ENCODE measurements around the gene SEPHS2. TPM values are rescaled to one million over a fixed set of nuclear protein-coding genes. Genes with fewer than 3 reads are reported as not detected.
"Not testable (repeated sequence)": the region's sequence is repeated elsewhere in the genome, so short reads cannot be mapped to it uniquely, and the experiment has no call there.

SEPHS2 gene
- total and polyA plus RNA-seq, 2 donors from 2014 or later, result 82.3 to 137 TPM

- Histone ChIP-seq H3K36me3 (ENCODE audit: control insufficient read depth in 2 of 3, insufficient read depth in 3 of 3, low read length in 3 of 3) (peaks cover 0 to 3% (median 0%) of the 10 kb centered on the region in 3 donors), H3K4me3 (ENCODE audit: low read length in 3 of 3) (no peak overlapping the region), H3K9me3 (ENCODE audit: control insufficient read depth in 2 of 3, insufficient read depth in 1 of 3, low read length in 3 of 3) (no peaks in the 10 kb centered on the region), H3K27me3 (ENCODE audit: control insufficient read depth, insufficient read depth, low read length) (no peaks in the 10 kb centered on the region), H3K9ac (ENCODE audit: low read length in 3 of 3) (no peak overlapping the region), H3K4me1 (ENCODE audit: control insufficient read depth in 2 of 3, insufficient read depth in 2 of 3, low read depth in 1 of 3, low read length in 3 of 3) (peaks cover 0 to 9% (median 6%) of the 10 kb centered on the region in 3 donors), H3K27ac (ENCODE audit: low read depth in 2 of 2, low read length in 2 of 2) (no peak overlapping the region)
- no peak for DNase-seq
- TF ChIP-seq CTCF (IDR thresholded peaks at IDR 0.05; ENCODE audit: borderline replicate concordance, extremely low read depth, insufficient read depth), result no peak
- no peak for FAIRE-seq
- intact Hi-C loops (cut with DNase I), result no loop called here
These were observed 48.6 kb downstream of the SEPHS2 start for GRCh38 chr16:30397056-30397455.

- H3K4me1 ChIP-seq (ENCODE audit: control insufficient read depth in 2 of 3, insufficient read depth in 2 of 3, low read depth in 1 of 3, low read length in 3 of 3); intact Hi-C loops (cut with DNase I); H3K36me3 ChIP-seq (ENCODE audit: control insufficient read depth in 2 of 3, insufficient read depth in 3 of 3, low read length in 3 of 3); FAIRE-seq; H3K9ac ChIP-seq (ENCODE audit: low read length in 3 of 3); H3K27ac ChIP-seq (ENCODE audit: low read depth in 2 of 2, low read length in 2 of 2); H3K27me3 ChIP-seq (ENCODE audit: control insufficient read depth, insufficient read depth, low read length); H3K9me3 ChIP-seq (ENCODE audit: control insufficient read depth in 2 of 3, insufficient read depth in 1 of 3, low read length in 3 of 3); DNase-seq: not testable (repeated sequence)
- H3K4me3 ChIP-seq (ENCODE audit: low read length in 3 of 3), result peak overlapping the region in 1 of 3 donors; percentile 76
These were observed 49.0 kb downstream of the SEPHS2 start for GRCh38 chr16:30396627-30397026.

- peak overlapping the region; percentile 40 to 71 (median 65) for H3K9ac ChIP-seq (ENCODE audit: low read length in 3 of 3)
- H3K27me3 ChIP-seq (ENCODE audit: control insufficient read depth, insufficient read depth, low read length), result no peaks in the 10 kb centered on the region
- no peaks in the 10 kb centered on the region for H3K9me3 ChIP-seq (ENCODE audit: control insufficient read depth in 2 of 3, insufficient read depth in 1 of 3, low read length in 3 of 3)
- intact Hi-C loops (cut with DNase I), result no loop called here
- H3K4me3 ChIP-seq (ENCODE audit: low read length in 3 of 3), result peak overlapping the region; percentile 64 to 76 (median 68)
- TF ChIP-seq CTCF (IDR thresholded peaks at IDR 0.05; ENCODE audit: borderline replicate concordance, extremely low read depth, insufficient read depth), result no peak
- FAIRE-seq (no peak), DNase-seq (peak in 1 of 5 donors; percentile 20)
- H3K27ac ChIP-seq (ENCODE audit: low read depth in 2 of 2, low read length in 2 of 2), result peak overlapping the region in 1 of 2 donors; percentile 43
- H3K36me3 ChIP-seq (ENCODE audit: control insufficient read depth in 2 of 3, insufficient read depth in 3 of 3, low read length in 3 of 3), result peaks cover 0 to 3% (median 0%) of the 10 kb centered on the region in 3 donors
- H3K4me1 ChIP-seq (ENCODE audit: control insufficient read depth in 2 of 3, insufficient read depth in 2 of 3, low read depth in 1 of 3, low read length in 3 of 3), result peaks cover 0 to 9% (median 6%) of the 10 kb centered on the region in 3 donors
These were observed 49.6 kb downstream of the SEPHS2 start for GRCh38 chr16:30395992-30396585.

- TF ChIP-seq CTCF (IDR thresholded peaks at IDR 0.05; ENCODE audit: borderline replicate concordance, extremely low read depth, insufficient read depth), result peak; percentile 37
- intact Hi-C loops (cut with DNase I), result no loop called here
- Histone ChIP-seq H3K9ac (ENCODE audit: low read length in 3 of 3) (peak within 1 kb of the TSS; percentile 65 to 73 (median 71)), H3K27ac (ENCODE audit: low read depth in 2 of 2, low read length in 2 of 2) (peak within 1 kb of the TSS; percentile 28 to 43), H3K36me3 (ENCODE audit: control insufficient read depth in 2 of 3, insufficient read depth in 3 of 3, low read length in 3 of 3) (peaks cover 0 to 3% (median 0%) of the 10 kb centered on the region in 3 donors), H3K27me3 (ENCODE audit: control insufficient read depth, insufficient read depth, low read length) (no peaks in the 10 kb centered on the region), H3K4me1 (ENCODE audit: control insufficient read depth in 2 of 3, insufficient read depth in 2 of 3, low read depth in 1 of 3, low read length in 3 of 3) (peaks cover 0 to 9% (median 6%) of the 10 kb centered on the region in 3 donors), H3K4me3 (ENCODE audit: low read length in 3 of 3) (peak within 1 kb of the TSS; percentile 64 to 76 (median 68)), H3K9me3 (ENCODE audit: control insufficient read depth in 2 of 3, insufficient read depth in 1 of 3, low read length in 3 of 3) (no peaks in the 10 kb centered on the region)
- FAIRE-seq (no peak), DNase-seq (peak; percentile 93 to 98 (median 96))
These were observed 50.3 kb downstream of the SEPHS2 start, which contains the start of gene ZNF48 for GRCh38 chr16:30395155-30395991. Gene ZNF48, plus strand, starts transcription at chr16:30395420. Its CDS starts 375 bp downstream, at chr16:30395795.

Data from kidney (tissue), 14 donors.